Measurements from ENCODE around the gene OR5H1. TPM values are rescaled to one million over a fixed set of nuclear protein-coding genes. Genes with fewer than 3 reads are reported as not detected.

The OR5H1 gene
- total RNA-seq, 1 experiment from 2014 or later = not detected

GRCh38 chr3:98182196-98182595 lies 51.7 kb downstream of the OR5H1 start:
- Histone ChIP-seq H3K36me3 (ENCODE audit: control insufficient read depth, insufficient read depth, low read length) (no peaks in the 10 kb centered on the region), H3K27ac (ENCODE audit: low read length) (no peak overlapping the region), H3K4me3 (ENCODE audit: low read depth in 2 of 2, low read length in 2 of 2) (no peak overlapping the region), H3K4me1 (ENCODE audit: control insufficient read depth, insufficient read depth, low read length) (no peaks in the 10 kb centered on the region), H3K27me3 (ENCODE audit: control insufficient read depth, insufficient read depth, low read length) (no peaks in the 10 kb centered on the region), H3K9me3 (ENCODE audit: control insufficient read depth, insufficient read depth, low read depth, low read length) (no peaks in the 10 kb centered on the region)
- POLR2A ChIA-PET = no interaction called here
- in situ Hi-C loops (cut with HindIII; ENCODE audit: low pct_unique_long_range_greater_than_20kb, low sequenced_read_pairs) = no loop called here
- intact Hi-C loops (cut with micrococcal nuclease; ENCODE audit: unreplicated experiment) = loop anchor here (2.0 kb wide), 1 partner anchor 41 kb away; no protein-coding TSS in a partner anchor
- no TSS peak for BruUV-seq (replicated peaks)
- TF ChIP-seq REST (IDR thresholded peaks at IDR 0.05; ENCODE audit: insufficient read depth in 1 of 2, low read depth in 2 of 2, low read length in 1 of 2) = no peak
- TF ChIP-seq TCF7L2 (IDR thresholded peaks at IDR 0.05; ENCODE audit: low read depth, low read length) = no peak
- TF ChIP-seq CTCF (IDR thresholded peaks at IDR 0.05) = no peak
- no peak for TF ChIP-seq SIN3A (IDR thresholded peaks at IDR 0.05; ENCODE audit: borderline replicate concordance, insufficient read depth, low read depth, low read length)
- no peak for ATAC-seq
- CTCF ChIA-PET = no interaction called here
- no peak for DNase-seq (ENCODE audit: low read depth, low spot score)

- H3K27ac ChIP-seq (ENCODE audit: low read length) = no peak overlapping the region
- H3K36me3 ChIP-seq (ENCODE audit: control insufficient read depth, insufficient read depth, low read length) = no peaks in the 10 kb centered on the region
- DNase-seq (ENCODE audit: low read depth, low spot score) (no peak), ATAC-seq (no peak)
- ChIA-PET POLR2A (no interaction called here), CTCF (no interaction called here)
- H3K4me1 ChIP-seq (ENCODE audit: control insufficient read depth, insufficient read depth, low read length) = no peaks in the 10 kb centered on the region
- in situ Hi-C loops (cut with HindIII; ENCODE audit: low pct_unique_long_range_greater_than_20kb, low sequenced_read_pairs) (no loop called here), intact Hi-C loops (cut with micrococcal nuclease; ENCODE audit: unreplicated experiment) (no loop called here)
- H3K9me3 ChIP-seq (ENCODE audit: control insufficient read depth, insufficient read depth, low read depth, low read length) = no peaks in the 10 kb centered on the region
- TF ChIP-seq SIN3A (IDR thresholded peaks at IDR 0.05; ENCODE audit: borderline replicate concordance, insufficient read depth, low read depth, low read length) (no peak), TCF7L2 (IDR thresholded peaks at IDR 0.05; ENCODE audit: low read depth, low read length) (no peak), CTCF (IDR thresholded peaks at IDR 0.05) (peak; percentile 31; the same call in 1 of the 2 replicates)
- H3K4me3 ChIP-seq (ENCODE audit: low read depth in 2 of 2, low read length in 2 of 2) = no peak overlapping the region
- no peaks in the 10 kb centered on the region for H3K27me3 ChIP-seq (ENCODE audit: control insufficient read depth, insufficient read depth, low read length)
- no TSS peak for BruUV-seq (replicated peaks)
Measured at GRCh38 chr3:98185180-98185579, 54.7 kb downstream of the OR5H1 start.

Other genes with a start within 250 kb of the OR5H1 start
- 44.1 TPM for gene RIOX2, start 158.3 kb upstream of the OR5H1 start, total RNA-seq (2021; ENCODE audit: unreplicated experiment)
- not detected for gene GABRR3, start 95.4 kb upstream of the OR5H1 start, total RNA-seq (2021; ENCODE audit: unreplicated experiment)
- gene OR5AC2, start 43.5 kb upstream of the OR5H1 start, total RNA-seq (2021; ENCODE audit: unreplicated experiment) = not detected
- gene OR5H14, start 16.8 kb downstream of the OR5H1 start, total RNA-seq (2021; ENCODE audit: unreplicated experiment) = not detected
- gene OR5H15, start 36.0 kb downstream of the OR5H1 start, total RNA-seq (2021; ENCODE audit: unreplicated experiment) = not detected
- not detected for gene OR5H6, start 133.5 kb downstream of the OR5H1 start, total RNA-seq (2021; ENCODE audit: unreplicated experiment)
- gene OR5H2, start 151.8 kb downstream of the OR5H1 start, total RNA-seq (2021; ENCODE audit: unreplicated experiment) = not detected
- not detected for gene OR5K4, start 223.1 kb downstream of the OR5H1 start, total RNA-seq (2021; ENCODE audit: unreplicated experiment)